Peyer's patch (tissue), 4 donors: ENCODE results near the gene SCRN3.

Experiments used
- CTCF ChIP-seq, 6 experiments: fragments of 450-650 bp in 4 of 6; fragments of 200-600 bp in 2 of 6; sonication (generic) in 1 of 6; IDR thresholded peaks; one replicate each; pipeline ENCODE4 v1.5.1; 2017 to 2019; ENCODE audit warnings: antibody characterized with exemption in 6 of 6, mild to moderate bottlenecking in 3 of 6, moderate library complexity in 1 of 6
- POLR2A ChIP-seq, 2 donors: fragments of 450-650 bp; IDR thresholded peaks; one replicate each; pipeline ENCODE4 v1.5.1; 2017; ENCODE audit warnings: antibody characterized with exemption in 2 of 2, mild to moderate bottlenecking in 2 of 2, moderate library complexity in 2 of 2

GRCh38 chr2:174399171-174399570 is 3.6 kb downstream of the SCRN3 start:
- TF ChIP-seq CTCF (IDR thresholded peaks at IDR 0.05) (no peak), POLR2A (IDR thresholded peaks at IDR 0.05) (no peak)
